22Rv1 (cell line): ENCODE results near the gene DPEP1.
A peak's percentile ranks its signal among the peaks of the same experiment; 100 is the strongest.

Experiments used
- H3K27ac ChIP-seq: fragments of 450-650 bp; 2 replicates; pipeline ENCODE4 v1.5.1; 2017
- CTCF ChIP-seq: fragments of 450-650 bp; IDR thresholded peaks from 2 replicates; pipeline ENCODE4 v1.5.1; 2017; ENCODE audit warnings: mild to moderate bottlenecking
- ZFX ChIP-seq: fragments of 450-650 bp; IDR thresholded peaks from 2 replicates; pipeline ENCODE4 v1.6.1; 2017; ENCODE audit warnings: antibody characterized with exemption, borderline replicate concordance

DPEP1 gene

GRCh38 chr16:89667633-89668032 lies 54.2 kb downstream of the DPEP1 start:
- peak overlapping the region; percentile 65 for H3K27ac ChIP-seq
- TF ChIP-seq CTCF (no peak; the same call in 1 of the 2 replicates), ZFX (no peak)

GRCh38 chr16:89668790-89669158 lies 55.3 kb downstream of the DPEP1 start:
- no peak for TF ChIP-seq ZFX
- no peak for TF ChIP-seq CTCF
- H3K27ac ChIP-seq, result peak overlapping the region; percentile 65

DNA sequence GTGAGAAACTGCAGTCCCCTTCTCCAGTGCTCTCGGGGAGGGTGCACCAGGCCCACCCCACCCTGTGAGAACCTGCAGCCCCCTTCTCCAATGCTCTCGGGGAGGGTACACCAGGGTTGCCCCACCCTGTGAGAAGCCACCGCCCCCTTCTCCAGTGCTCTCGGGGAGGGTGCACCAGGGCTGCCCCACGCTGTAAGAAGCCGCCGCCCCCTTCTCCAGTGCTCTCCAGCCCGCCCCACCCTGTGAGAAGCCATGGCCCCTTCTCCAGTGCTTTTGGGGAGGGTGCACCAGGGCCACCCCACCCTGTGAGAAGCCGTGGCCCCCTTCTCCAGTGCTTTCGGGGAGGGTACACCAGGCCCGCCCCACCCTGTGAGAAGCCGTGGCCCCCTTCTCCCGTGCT lies 56.3 kb downstream of the DPEP1 start:
- TF ChIP-seq ZFX (no peak), CTCF (no peak)
- H3K27ac ChIP-seq, result peak overlapping the region; percentile 61

GRCh38 chr16:89670496-89671431 lies 57.3 kb downstream of the DPEP1 start:
- H3K27ac ChIP-seq, result peak overlapping the region; percentile 61
- no peak for TF ChIP-seq ZFX
- no peak for TF ChIP-seq CTCF

DNA sequence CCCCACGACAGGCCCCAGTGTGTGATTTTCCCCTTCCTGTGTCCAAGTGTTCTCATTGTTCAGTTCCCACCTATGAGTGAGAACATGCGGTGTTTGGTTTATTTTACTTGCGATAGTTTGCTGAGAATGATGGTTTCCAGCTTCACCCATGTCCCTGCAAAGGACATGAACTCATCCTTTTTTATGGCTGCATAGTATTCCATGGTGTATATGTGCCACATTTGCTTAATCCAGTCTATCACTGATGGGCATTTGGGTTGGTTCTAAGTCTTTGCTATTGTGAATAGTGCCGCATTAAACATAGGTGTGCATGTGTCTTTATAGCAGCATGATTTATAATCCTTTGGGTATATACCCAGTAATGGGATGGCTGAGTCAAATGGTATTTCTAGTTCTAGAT lies 58.1 kb downstream of the DPEP1 start:
- peak overlapping the region; percentile 86; the same call in 1 of the 2 replicates for H3K27ac ChIP-seq

DNA sequence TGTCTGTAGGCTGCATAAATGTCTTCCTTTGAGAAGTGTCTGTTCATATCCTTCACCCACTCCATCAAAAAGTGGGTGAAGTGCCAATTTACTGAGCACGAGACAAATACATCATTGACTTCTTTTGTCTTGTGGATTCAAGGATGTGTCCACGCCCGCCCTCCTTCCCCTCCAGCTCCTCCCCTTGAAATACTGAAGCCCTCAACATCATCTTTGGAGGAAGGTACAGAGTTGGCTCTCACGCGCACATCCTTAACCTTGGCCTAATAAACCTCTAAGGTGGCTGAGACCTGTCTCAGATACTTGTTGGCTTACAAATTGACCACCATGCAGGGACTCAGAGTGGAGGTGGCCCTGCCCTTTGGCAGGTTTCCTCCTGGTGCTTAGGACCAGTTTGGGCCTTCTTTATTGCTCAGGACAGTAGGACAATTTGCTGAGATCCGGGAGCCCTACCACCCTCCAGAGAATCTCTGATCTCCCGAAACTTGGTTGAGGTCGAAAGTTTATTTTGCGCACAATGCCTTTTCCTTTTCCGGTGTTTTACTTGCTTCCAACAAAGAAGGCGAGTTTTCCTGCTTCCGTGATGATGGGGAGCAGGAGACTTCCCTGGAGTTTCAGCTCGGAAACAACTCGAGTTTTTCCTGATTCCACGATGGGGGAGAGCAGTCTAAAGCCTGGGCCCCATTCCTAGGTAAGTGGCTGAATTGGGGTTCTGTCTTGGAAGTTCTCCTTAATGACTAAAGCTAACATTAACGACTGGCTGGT lies 58.9 kb downstream of the DPEP1 start:
- no peak for TF ChIP-seq CTCF
- no peak for TF ChIP-seq ZFX
- H3K27ac ChIP-seq, result peak overlapping the region; percentile 86

- H3K27ac ChIP-seq, result no peak overlapping the region
- TF ChIP-seq ZFX (no peak), CTCF (no peak)
Observed at GRCh38 chr16:89678258-89678657, 64.8 kb downstream of the DPEP1 start.
